NCI-H524 (cell line): ENCODE results near the gene IKZF3.
"Not testable (repeated sequence)": the region's sequence is repeated elsewhere in the genome, so short reads cannot be mapped to it uniquely, and the experiment has no call there.

Experiments
- DNase-seq, 2 experiments: peaks; one replicate each; lab custom pipeline; 2025; lab: John Stamatoyannopoulos, UW

Gene IKZF3

GRCh38 chr17:39716073-39716818, 147.9 kb downstream of the IKZF3 start:
- no peak for DNase-seq

- DNase-seq: no peak
These were observed 148.6 kb downstream of the IKZF3 start for GRCh38 chr17:39715375-39716072.

GRCh38 chr17:39714234-39714633, 149.9 kb downstream of the IKZF3 start:
- no peak for DNase-seq

- DNase-seq: no peak
These were observed 152.3 kb downstream of the IKZF3 start for GRCh38 chr17:39711851-39712250.

GRCh38 chr17:39711071-39711470, 153.0 kb downstream of the IKZF3 start:
- DNase-seq: not testable (repeated sequence)

- peak in 1 of 2 experiments; percentile 39 for DNase-seq
These were observed 153.8 kb downstream of the IKZF3 start for GRCh38 chr17:39709998-39710964.

- no peak for DNase-seq
These were observed 154.7 kb downstream of the IKZF3 start for GRCh38 chr17:39709319-39709997.
